Measurements from ENCODE around the gene IFNK.

Gene IFNK

DNA sequence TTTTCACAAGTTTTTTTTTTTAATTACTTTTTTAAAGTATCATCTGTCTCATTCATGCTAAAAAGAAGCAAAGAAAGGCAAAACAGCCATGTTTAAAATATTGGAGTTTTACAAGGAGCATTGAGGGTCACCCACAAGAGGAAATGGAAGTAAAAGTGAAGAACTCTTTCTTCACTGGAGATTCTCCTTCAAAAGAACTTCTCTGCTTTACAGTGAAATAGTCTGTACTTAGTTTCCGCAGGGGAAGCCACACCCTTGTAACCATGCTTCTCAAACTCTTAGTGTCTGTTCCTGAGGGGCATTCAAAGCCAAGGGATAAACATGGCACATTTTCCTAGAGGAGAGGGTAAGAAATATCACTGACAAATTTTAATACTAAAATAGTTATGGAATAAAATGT is 40.6 kb downstream of the IFNK start:
- no peak for DNase-seq (ENCODE audit: low read depth, low spot score)

DNA sequence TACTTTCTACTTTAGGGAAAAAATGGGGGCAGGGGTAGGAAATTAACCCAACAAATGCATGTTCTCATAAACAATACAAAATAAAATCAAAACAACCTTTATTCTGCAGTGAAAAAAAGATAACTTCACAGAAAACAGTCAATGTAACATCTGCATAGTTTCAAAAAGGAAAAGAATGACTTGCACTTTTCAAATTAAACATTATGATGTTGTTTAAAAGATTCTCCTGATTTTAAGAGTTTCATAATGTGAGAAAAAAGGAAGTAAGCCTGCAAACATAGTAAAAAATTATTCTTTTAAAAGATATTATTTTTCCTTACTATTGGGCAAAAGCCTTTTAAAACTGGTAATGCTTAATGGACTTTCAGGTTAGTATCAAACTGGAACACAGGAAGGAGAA is 41.6 kb downstream of the IFNK start:
- DNase-seq (ENCODE audit: low read depth, low spot score), result no peak
- no peak overlapping the region for H3K4me3 ChIP-seq (ENCODE audit: low read length)

More for the DNA sequence above, 40.6 kb downstream of the IFNK start:
- no peak overlapping the region for H3K4me3 ChIP-seq (ENCODE audit: low read length)

DNA sequence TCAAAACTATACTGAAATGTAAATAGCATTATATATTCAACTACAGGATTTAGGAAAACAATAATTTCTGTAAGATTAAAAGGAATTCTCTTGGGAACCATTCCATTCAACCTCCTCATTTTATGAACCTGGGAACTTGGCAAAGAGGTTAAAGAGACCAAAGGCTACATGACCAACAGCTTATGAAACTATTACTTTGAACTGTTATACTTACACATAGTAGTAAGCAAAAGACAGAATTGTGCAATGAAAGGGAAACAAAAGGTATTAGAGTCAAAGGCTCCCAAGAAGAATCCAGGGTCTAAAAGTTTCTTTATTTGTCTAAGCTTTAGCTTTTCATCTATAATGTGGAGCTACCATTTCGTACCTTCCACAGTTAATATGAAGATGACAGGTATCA is 42.0 kb downstream of the IFNK start:
- DNase-seq (ENCODE audit: low read depth, low spot score), result no peak
- no peak overlapping the region for H3K4me3 ChIP-seq (ENCODE audit: low read length)

DNA sequence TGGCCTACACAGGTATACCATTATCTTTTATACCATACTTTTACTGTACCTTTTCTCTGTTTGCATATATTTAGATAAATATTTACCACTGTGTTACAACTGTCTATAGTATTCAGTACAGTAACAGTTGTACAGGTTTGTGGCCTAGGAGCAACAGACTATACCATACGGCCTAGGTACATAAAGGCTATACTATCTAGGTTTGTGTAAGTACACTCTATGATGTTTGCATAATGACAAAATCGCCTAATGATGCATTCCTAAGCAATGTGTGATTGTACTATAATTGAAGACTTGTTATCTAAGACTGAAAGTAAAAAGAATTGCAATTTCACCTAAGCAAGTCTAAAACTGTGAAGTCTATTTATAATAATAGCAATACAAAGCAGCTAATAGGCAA is 45.3 kb downstream of the IFNK start:
- DNase-seq (ENCODE audit: low read depth, low spot score), result no peak
- no peak overlapping the region for H3K4me3 ChIP-seq (ENCODE audit: low read length)

DNA sequence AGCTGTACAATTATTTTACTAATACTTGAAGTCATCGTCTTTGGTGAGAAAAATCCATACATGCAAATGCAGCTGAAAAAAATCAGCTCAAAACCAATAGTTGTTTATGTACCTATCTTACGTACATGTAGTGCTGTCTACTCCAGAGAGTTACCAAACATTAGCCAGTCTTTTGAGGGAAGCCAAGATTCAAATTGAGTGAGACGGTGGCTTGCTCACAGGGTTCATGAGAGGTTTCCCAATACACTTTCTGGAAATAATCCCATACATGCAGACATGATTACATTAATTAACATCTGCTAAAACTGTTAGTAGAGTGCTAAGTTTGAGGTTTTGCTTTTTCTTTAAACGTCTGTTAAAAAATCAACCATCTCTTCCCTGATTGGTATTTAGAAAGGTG is 46.9 kb downstream of the IFNK start:
- no peak for DNase-seq (ENCODE audit: low read depth, low spot score)
- no peak overlapping the region for H3K4me3 ChIP-seq (ENCODE audit: low read length)

DNA sequence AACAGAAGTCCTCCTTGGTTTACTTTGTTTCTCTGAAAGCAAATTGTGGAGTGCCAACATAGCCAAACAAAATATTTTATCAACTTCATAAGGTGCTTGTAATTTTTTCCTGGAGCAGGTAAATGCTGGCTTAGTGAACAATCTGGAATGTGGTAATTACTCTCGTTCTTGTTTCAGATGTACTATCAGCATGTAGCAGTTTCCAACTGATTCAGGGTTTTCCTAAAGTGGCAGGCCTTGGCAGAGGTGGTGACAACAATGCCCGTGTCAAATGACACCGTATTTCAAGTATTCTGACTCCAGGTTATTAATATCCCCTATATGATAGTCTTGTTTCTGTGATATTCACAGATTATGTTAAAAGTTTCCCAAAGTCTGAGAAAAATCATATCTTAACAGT is 48.0 kb downstream of the IFNK start:
- DNase-seq (ENCODE audit: low read depth, low spot score), result no peak
- H3K4me3 ChIP-seq (ENCODE audit: low read length), result no peak overlapping the region

DNA sequence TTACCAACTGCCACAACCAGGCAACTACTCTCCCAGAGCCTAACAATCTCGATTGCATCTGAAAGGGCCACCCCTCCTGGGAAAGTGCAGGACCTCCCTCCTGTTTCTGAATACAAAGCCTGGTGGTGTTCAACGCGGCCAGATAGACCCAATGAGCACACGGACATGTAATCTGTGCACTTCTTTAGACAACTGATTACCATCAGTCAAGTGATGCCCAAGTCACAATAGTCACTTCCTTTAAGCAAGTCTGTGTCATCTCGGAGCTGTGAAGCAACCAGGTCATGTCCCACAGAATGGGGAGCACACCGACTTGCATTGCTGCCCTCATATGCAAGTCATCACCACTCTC is 48.5 kb downstream of the IFNK start:
- DNase-seq (ENCODE audit: low read depth, low spot score), result peak; percentile 41
- H3K4me3 ChIP-seq (ENCODE audit: low read length), result peak overlapping the region; percentile 79

DNA sequence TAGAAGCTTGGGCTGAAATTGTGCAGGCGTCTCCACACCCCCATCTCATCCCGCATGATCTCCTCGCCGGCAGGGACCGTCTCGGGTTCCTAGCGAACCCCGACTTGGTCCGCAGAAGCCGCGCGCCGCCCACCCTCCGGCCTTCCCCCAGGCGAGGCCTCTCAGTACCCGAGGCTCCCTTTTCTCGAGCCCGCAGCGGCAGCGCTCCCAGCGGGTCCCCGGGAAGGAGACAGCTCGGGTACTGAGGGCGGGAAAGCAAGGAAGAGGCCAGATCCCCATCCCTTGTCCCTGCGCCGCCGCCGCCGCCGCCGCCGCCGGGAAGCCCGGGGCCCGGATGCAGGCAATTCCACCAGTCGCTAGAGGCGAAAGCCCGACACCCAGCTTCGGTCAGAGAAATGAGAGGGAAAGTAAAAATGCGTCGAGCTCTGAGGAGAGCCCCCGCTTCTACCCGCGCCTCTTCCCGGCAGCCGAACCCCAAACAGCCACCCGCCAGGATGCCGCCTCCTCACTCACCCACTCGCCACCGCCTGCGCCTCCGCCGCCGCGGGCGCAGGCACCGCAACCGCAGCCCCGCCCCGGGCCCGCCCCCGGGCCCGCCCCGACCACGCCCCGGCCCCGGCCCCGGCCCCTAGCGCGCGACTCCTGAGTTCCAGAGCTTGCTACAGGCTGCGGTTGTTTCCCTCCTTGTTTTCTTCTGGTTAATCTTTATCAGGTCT is 49.0 kb downstream of the IFNK start, which contains the start of gene C9orf72:
Gene C9orf72, minus strand, starts transcription at position 564 of the 716 bp plus-strand sequence. CDS start 6,361 bp downstream, outside the sequence.
- no peak for DNase-seq (ENCODE audit: low read depth, low spot score)
- peak within 1 kb of the TSS; percentile 79 for H3K4me3 ChIP-seq (ENCODE audit: low read length)

DNA sequence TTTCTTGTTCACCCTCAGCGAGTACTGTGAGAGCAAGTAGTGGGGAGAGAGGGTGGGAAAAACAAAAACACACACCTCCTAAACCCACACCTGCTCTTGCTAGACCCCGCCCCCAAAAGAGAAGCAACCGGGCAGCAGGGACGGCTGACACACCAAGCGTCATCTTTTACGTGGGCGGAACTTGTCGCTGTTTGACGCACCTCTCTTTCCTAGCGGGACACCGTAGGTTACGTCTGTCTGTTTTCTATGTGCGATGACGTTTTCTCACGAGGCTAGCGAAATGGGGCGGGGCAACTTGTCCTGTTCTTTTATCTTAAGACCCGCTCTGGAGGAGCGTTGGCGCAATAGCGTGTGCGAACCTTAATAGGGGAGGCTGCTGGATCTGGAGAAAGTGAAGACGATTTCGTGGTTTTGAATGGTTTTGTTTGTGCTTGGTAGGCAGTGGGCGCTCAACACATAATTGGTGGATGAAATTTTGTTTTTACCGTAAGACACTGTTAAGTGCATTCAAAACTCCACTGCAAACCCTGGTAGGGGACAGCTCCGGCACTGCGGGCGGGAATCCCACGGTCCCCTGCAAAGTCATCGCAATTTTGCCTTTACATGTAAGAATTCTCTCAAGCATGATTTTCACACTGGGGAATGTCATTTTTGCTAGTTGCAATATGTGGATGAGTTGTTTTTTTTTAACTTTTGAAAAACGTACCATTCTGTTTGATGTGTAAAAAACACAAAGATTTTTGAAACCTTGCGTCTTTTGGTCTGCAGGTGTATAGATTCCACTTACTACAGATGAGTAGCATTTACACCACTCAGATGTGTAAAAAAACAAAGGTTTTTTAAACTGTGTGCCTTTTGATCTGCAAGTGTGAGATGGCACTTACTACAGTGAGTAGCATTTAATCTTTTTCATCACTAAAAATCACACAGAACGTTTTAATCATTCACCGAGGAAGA is 49.8 kb downstream of the IFNK start:
- H3K4me3 ChIP-seq (ENCODE audit: low read length), result peak overlapping the region; percentile 79
- peak; percentile 100 for DNase-seq (ENCODE audit: low read depth, low spot score)
